Stimulated activated CD8-positive, alpha-beta memory T cell treated with anti-CD3 and anti-CD28 coated beads, Interleukin-15, amount 100 ng/mL, for 24 hours (primary cell): ENCODE data around the gene MKI67.

Source experiments
- DNase-seq: peaks from one replicate; pipeline ENCODE4 v3.0.0-alpha.2; 2020; ENCODE audit warnings: low read depth

MKI67 gene

DNA sequence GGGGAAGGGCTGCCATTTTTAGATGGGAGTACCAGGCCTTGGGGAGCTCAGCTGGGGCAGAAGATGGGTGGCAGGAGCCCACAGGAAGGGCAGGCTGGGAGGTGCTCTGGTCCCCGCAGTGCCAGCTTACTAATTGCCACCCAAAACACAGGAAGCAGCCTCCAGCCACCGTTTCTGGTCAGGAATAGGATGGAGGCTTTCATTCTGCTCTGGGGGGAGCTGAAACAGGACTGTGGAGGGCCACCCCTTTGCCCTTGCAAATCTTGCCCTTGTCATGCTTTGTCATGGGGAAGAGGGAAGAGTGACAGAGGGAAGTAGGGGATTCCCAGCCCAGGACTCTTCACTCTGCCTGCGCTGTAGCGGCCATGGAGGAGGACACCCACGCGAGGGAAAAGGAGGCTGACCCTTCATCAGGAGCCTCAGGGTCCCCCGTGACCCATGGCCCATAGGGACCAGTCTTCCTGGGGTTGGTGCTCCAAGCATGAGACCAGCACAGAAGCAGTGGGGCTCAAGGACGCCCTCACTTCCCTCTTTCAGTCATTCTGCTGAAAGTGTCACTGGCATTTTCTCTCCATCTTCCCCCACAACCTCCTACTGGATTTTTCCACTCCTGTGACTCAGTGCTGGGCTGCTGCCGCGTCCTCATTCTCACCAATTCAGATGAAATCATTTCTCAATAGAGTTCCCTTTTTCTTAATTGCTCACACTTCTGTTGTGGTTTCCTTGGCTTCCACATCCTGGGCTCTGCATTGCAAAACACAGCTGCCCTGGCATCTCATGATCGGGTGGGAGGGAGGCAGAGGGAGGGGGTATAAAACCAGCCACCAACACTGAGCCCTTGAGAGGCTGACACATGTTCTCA, 61.9 kb downstream of the MKI67 start:
- no peak for DNase-seq

DNA sequence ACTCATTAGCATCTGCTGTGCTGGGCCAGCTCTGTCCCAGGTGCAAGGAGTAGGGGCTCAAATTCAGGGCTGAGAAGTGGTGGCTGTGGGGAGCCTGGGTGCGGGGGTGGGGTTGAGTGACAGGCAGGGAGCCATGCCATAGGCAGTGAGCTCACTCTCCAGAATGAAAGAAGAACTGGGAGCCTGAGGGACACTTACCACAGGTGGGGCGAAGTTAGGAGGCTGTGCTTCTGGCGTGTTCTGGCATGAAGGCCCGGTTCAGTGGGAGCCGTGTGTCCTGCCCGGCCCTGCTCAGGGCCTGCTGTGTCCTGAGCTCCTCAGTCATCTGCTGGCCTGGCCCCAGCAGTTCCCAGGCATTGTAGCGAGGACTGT, 62.5 kb downstream of the MKI67 start:
- no peak for DNase-seq

DNA sequence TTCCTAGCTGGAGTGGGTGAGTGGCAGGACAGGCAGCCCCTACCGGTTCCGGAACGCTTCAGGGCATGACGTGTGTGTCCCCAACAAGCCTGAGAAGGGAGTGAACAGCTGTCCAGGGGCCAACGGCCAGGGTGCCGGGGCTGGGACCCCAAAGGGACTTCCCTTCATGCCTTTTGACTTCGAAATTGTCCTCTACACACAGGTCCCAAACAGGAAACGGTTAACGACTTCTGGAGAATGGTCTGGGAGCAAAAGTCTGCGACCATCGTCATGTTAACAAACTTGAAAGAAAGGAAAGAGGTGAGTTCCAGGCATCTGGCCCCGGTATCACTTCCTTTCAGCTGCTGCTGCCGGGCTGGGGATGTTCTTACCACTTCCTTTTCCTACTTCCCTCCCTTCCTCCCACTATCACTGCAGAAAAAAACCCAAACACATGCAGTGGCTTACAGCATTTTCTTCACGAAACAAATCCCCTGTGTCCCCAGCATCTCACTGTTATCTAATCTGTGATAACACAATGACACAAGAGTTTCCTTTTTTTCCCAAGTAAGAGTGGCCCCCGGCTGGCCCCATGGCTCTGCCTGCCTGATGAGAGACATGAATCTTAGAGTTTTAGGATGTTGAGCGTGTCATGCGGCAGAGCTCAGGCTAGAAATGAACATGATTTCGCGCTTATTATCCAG, 63.2 kb downstream of the MKI67 start:
- no peak for DNase-seq

GRCh38 chr10:128062331-128062880, 63.8 kb downstream of the MKI67 start:
- DNase-seq: no peak

GRCh38 chr10:128061306-128062300, 64.6 kb downstream of the MKI67 start:
- no peak for DNase-seq

- DNase-seq: no peak
Observed at GRCh38 chr10:128060341-128061250, 65.6 kb downstream of the MKI67 start.

DNA sequence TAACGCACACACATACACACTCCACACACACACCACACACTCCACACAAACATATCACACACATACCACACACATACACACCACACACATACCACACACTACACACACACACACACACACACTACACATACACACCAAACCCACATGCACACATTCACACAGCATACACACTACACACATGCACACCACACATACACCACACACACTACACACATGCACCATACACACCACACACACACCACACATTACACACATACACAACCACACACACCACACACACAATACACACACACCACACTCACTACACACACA, 66.3 kb downstream of the MKI67 start:
- DNase-seq: no peak

DNA sequence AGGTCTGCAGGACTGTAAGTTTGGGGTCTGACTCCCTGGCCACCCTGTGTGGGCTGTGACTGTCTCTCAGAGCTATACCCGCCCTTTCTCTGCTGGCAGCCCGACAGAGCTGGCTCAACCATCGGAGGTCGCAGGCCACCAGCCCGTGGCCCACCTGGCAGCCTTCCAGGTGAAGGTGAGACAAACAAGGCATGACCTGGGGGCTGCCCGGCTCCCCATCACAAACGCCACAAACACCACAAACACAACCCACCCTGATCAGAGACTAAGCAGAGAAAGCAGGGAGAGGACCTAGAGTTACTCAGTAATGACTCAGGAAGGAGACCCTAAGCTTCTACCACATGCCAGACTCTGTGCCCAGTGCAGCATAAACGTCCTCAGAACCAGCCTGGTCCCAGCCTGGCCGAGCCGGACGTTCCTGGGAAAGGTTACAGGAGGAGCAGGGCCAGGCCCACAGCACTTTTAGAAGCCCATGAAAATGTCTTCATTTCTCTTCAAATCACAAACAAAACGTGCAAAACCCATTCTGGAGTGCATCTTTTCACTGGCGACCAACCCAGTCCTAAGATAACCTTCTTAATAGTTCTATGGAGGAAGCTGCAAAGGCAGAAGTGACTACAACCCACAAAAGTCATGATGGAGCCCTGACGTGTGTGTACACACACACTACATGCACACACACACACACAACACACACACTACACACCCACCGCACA, 66.8 kb downstream of the MKI67 start:
- no peak for DNase-seq

DNA sequence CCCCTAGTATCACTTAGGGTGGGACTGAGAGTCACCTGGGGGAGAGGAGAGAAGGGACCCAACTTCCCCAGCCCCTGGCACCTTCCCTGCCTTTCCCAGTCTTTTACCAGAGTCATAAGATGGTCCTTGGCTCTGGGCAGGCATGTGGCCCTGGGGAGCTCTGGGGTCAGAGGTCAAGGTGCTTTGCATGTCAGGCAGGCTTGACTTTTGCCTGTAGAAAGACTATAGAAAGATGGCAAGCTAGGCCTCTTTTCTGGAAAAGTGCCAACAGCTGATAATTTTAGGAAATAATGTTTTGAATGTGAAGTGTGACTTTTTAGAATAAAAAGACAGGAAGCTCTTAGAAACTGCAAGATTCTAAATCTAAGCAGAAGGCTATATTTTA, 67.5 kb downstream of the MKI67 start:
- no peak for DNase-seq

DNA sequence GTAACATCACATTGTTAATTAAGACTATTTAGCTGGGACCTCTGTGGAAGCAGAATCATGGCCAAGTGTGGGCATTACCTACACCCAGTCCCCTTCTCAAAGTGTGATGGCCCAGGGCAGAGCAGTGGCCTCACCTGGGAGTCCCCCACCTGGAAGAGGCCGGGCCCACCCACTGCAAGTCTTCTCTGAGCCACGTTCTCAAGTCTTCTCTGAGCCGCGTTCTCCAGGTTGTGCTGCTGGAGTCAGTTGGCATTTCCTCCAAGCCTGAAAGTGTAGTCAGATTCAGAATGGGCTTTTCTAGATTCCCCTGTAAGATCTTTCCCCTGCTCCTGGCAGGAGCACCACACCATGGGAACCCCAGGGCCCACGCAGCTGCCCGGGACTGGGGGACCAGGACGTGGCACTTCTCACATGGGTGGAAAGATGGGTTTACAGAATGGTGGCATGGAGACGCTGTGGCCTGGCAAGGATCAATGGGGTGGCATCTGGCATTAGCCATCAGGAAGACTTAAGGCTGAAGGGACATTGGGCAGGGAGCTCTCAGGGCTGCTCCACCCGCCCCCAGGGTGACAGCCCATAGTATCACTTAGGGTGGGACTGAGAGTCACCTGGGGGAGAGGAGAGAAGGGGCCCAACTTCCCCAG, 68.0 kb downstream of the MKI67 start:
- DNase-seq: no peak

- DNase-seq: no peak
Observed at GRCh38 chr10:128056303-128057050, 69.7 kb downstream of the MKI67 start.

DNA sequence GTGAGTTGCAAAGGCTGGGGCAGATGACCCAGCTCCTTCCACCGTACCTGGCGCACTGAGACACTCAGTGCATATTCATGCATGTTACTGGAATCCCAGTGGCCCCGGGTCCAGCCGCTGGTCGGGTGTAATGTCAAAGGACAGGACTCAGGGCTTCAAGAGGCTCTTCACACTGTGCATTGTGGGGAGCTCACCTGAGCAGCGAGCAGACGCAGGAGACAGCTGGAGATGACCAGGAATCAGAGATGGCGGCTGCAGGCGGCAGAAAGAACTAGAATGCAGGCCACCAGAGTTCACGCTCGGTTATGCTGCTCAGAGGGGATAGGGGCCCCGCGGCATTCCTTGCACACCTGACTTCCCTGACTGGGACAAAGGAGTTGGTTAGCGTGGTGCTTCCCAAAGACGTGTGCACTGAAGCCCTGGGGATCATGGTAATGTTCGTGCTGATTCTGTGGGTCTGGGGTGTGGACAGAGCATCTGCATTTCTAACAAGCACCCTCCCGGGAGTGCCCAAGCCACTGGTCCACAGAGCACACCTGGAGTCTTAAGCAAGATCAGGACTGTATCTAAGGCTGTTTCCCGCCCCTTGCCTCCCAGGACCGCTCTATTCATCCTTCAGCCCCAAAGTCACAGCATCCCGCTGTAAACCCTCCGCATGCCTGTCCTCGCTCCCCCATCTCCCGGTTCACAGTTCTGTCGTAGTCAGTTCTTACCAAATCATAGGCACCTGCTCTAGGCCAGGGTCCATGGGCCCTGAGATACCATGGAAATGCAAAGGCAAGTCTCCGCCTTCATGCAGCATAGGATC, 71.0 kb downstream of the MKI67 start:
- no peak for DNase-seq

DNA sequence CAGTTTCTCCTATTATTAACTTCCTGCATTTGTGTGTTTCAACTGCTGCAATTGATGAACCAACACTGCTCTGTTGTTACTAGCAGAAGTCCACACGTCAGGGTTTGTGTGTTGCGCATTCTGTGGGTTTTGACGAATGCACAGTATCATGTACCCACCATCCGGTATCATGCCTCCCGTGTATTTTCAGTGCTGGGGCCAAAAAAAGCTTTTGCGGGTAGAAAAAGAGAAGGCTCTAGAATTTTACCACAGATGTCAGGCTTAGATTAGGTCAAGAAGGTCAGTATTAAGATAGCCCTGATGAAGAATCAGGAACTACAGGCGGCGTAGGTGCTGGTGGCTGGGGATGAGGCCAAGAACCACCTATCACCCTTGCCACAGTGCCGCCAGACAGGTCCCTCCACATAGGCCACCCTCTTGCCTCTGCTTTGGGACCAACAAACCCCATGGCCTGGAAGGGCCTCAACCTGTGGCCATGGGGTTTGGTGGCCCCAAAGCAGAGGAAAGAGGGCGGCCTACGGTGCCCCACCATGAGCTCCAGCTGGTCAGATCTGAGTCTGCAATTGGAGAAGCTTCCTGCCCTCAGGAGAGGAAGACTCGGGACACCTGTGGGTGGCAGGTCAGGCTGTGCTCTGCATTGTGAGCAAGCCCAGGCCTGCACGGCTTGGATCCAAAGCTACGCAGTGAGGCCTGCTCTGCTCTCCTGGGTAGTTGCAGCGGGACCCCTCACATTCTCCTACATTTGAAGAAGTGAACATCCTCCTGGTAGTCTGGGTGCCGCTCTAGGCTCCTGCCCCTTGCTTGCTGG, 71.9 kb downstream of the MKI67 start:
- no peak for DNase-seq

DNA sequence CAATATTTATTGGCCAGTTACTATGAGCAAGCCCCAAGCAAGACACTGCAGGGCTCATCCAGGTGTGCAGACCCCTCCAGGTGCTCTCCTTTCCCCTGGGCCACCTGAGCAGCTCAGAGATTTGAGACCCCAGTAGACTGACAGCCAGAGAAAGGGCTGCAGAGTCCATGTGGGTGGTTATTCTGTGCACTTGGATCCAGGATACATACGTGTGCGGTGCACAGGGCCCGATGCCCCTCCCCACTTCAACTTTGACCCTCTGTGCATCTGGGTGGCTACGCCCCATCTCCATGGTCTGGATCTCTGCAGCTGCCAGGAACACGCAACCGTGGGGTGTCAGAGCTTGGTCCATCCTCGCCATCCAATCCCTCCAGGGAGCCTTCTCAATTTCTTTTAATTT, 72.9 kb downstream of the MKI67 start:
- no peak for DNase-seq

GRCh38 chr10:128052696-128053095, 73.5 kb downstream of the MKI67 start:
- no peak for DNase-seq

- DNase-seq: no peak
Observed at GRCh38 chr10:128051548-128051947, 74.7 kb downstream of the MKI67 start.

DNA sequence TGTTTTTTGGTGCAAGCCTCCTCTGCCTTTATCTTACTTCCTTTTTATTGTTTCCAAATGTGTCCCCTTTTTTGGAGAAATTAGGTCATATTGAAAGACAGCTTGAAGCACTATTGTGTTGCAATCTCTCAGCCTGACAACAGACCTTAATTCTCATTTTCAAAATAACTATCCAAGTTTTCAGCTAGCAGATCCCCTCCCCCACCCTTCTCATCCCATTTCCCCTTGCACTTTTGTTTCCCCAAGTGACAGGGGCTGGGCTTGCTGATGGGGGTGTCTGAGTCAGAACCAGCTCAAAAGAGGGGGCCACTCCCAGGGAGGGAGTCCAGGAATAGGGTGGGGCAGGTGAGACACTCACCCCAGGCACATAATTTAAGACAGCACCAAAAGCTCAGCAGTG, 75.3 kb downstream of the MKI67 start:
- DNase-seq: no peak

- DNase-seq: no peak
Observed at GRCh38 chr10:128050121-128050516, 76.1 kb downstream of the MKI67 start.
